Loucy (cell line): Measurements from ENCODE around the gene RFNG.

Source experiments
- H2AFZ ChIP-seq: fragments of 200-600 bp; sonication (generic); 2 replicates; pipeline ENCODE4 v1.6.0; 2016; ENCODE audit warnings: antibody characterized with exemption, mild to moderate bottlenecking, low read length, moderate library complexity
- H3F3A ChIP-seq: fragments of 200-600 bp; 2 replicates; pipeline ENCODE4 v1.6.0; 2016; ENCODE audit warnings: antibody characterized with exemption, low read depth, mild to moderate bottlenecking
- H3K27me3 ChIP-seq: fragments of 200-600 bp; sonication (generic); 2 replicates; pipeline ENCODE4 v1.6.1; 2014; ENCODE audit warnings: low read length, mild to moderate bottlenecking; ENCODE audit not compliant: insufficient read depth, poor library complexity, severe bottlenecking
- H3K36me3 ChIP-seq: fragments of 200-600 bp; sonication (generic); 2 replicates; pipeline ENCODE4 v1.6.1; 2016; ENCODE audit warnings: low read length; ENCODE audit not compliant: insufficient read depth
- H3K4me1 ChIP-seq: fragments of 200-600 bp; sonication (generic); 2 replicates; pipeline ENCODE4 v1.5.1; 2014; ENCODE audit warnings: low read length, mild to moderate bottlenecking; ENCODE audit not compliant: insufficient read depth, poor library complexity, severe bottlenecking
- H3K4me2 ChIP-seq: fragments of 200-600 bp; sonication (generic); 2 replicates; pipeline ENCODE4 v1.6.0; 2014; ENCODE audit warnings: antibody characterized with exemption, low read length, low read depth, mild to moderate bottlenecking; ENCODE audit not compliant: poor library complexity, severe bottlenecking
- H3K4me3 ChIP-seq: fragments of 200-600 bp; sonication (generic); 2 replicates; pipeline ENCODE4 v1.5.1; 2014; ENCODE audit warnings: low read length, mild to moderate bottlenecking, mixed read lengths; ENCODE audit not compliant: poor library complexity, severe bottlenecking
- H3K79me2 ChIP-seq: fragments of 200-600 bp; sonication (generic); 2 replicates; pipeline ENCODE4 v1.6.1; 2014; ENCODE audit warnings: low read length; ENCODE audit not compliant: insufficient read depth
- H3K9ac ChIP-seq: fragments of 200-600 bp; sonication (generic); 2 replicates; pipeline ENCODE4 v1.6.0; 2014; ENCODE audit warnings: mild to moderate bottlenecking, low read depth, low read length, moderate library complexity; ENCODE audit not compliant: poor library complexity, severe bottlenecking
- H3K9me2 ChIP-seq: fragments of 200-600 bp; sonication (generic); replicated peaks from 2 replicates; pipeline ENCODE4 v1.6.1; 2016; ENCODE audit warnings: low read depth, low read length, mixed read lengths
- H3K9me3 ChIP-seq: fragments of 200-600 bp; sonication (generic); 2 replicates; pipeline ENCODE4 v1.6.1; 2014; ENCODE audit warnings: mild to moderate bottlenecking, antibody characterized with exemption, low read length, low read depth; ENCODE audit not compliant: insufficient read depth
- H4K20me1 ChIP-seq: fragments of 200-600 bp; sonication (generic); 2 replicates; pipeline ENCODE4 v1.6.0; 2014; ENCODE audit warnings: antibody characterized with exemption, low read length, mild to moderate bottlenecking; ENCODE audit not compliant: insufficient read depth, poor library complexity, severe bottlenecking
- CTCF ChIP-seq: fragments of 200-600 bp; sonication (generic); conservative IDR thresholded peaks from 2 replicates; pipeline ENCODE4 v1.5.1; 2014; ENCODE audit warnings: mild to moderate bottlenecking, antibody characterized with exemption, low read length
- EZH2phosphoT487 ChIP-seq: fragments of 200-600 bp; IDR thresholded peaks from 2 replicates; pipeline ENCODE4 v1.6.1; 2018; ENCODE audit warnings: antibody characterized with exemption, mild to moderate bottlenecking, moderate library complexity, borderline replicate concordance

Gene RFNG

GRCh38 chr17:82051776-82052637, at the start of gene RFNG, which contains the start of gene GPS1:
TSS of gene RFNG (minus strand) at chr17:82051811. CDS start at chr17:82051766, 45 bp downstream.
TSS of gene GPS1 (plus strand) at chr17:82051898. CDS start at chr17:82051932, 34 bp downstream.
- Histone ChIP-seq H3K9ac (peak within 1 kb of the TSS; percentile 75), H4K20me1 (peaks cover 11% of the 10 kb centered on the region), H3K9me3 (no peaks in the 10 kb centered on the region), H3K79me2 (peaks cover 28% of the 10 kb centered on the region), H3K4me2 (peak within 1 kb of the TSS; percentile 83), H3F3A (no peaks in the 10 kb centered on the region), H3K4me3 (peak within 1 kb of the TSS; percentile 93), H3K36me3 (peaks cover 11% of the 10 kb centered on the region; the same call in 1 of the 2 replicates), H3K4me1 (peaks cover 21% of the 10 kb centered on the region), H3K9me2 (no peaks in the 10 kb centered on the region), H2AFZ (no peak within 1 kb of the TSS; the same call in 1 of the 2 replicates), H3K27me3 (no peaks in the 10 kb centered on the region)
- TF ChIP-seq CTCF (no peak), EZH2phosphoT487 (no peak)

GRCh38 chr17:82101301-82101715, 49.7 kb upstream of the RFNG start:
- no peak overlapping the region for H3K4me3 ChIP-seq

More at GRCh38 chr17:82101301-82101715, 49.7 kb upstream of the RFNG start:
- Histone ChIP-seq H3K4me1 (peaks cover 24% of the 10 kb centered on the region), H3K9me2 (no peaks in the 10 kb centered on the region), H2AFZ (no peak overlapping the region), H3K36me3 (no peaks in the 10 kb centered on the region), H3K27me3 (no peaks in the 10 kb centered on the region), H3K4me2 (no peak overlapping the region), H3K9me3 (no peaks in the 10 kb centered on the region), H3F3A (no peaks in the 10 kb centered on the region), H3K9ac (no peak overlapping the region), H4K20me1 (peaks cover 15% of the 10 kb centered on the region), H3K79me2 (peaks cover 30% of the 10 kb centered on the region)
- TF ChIP-seq CTCF, result no peak
- no peak for TF ChIP-seq EZH2phosphoT487
